Transverse colon (tissue), 4 donors: ENCODE measurements around the gene ZNF33B.

Experiments
- POLR2AphosphoS5 ChIP-seq, 3 donors: sonication (generic); formaldehyde crosslinking; IDR thresholded peaks; one replicate each; pipeline ENCODE4 v1.6.1; 2016; ENCODE audit warnings: antibody characterized with exemption in 3 of 3
- TF ChIP-seq, protein P1 (sequence below), 5 experiments: fragments of 200-600 bp in 3 of 5; fragments of 450-650 bp in 2 of 5; sonication (generic) in 3 of 5; IDR thresholded peaks; 1 replicate in 2 of 5; 2 replicates in 3 of 5; pipeline ENCODE4 v1.5.1; 2016 to 2017; ENCODE audit warnings: antibody characterized with exemption in 5 of 5, inconsistent platforms in 3 of 5, mild to moderate bottlenecking in 2 of 5, moderate library complexity in 1 of 5

- TF ChIP-seq, protein P1, sequence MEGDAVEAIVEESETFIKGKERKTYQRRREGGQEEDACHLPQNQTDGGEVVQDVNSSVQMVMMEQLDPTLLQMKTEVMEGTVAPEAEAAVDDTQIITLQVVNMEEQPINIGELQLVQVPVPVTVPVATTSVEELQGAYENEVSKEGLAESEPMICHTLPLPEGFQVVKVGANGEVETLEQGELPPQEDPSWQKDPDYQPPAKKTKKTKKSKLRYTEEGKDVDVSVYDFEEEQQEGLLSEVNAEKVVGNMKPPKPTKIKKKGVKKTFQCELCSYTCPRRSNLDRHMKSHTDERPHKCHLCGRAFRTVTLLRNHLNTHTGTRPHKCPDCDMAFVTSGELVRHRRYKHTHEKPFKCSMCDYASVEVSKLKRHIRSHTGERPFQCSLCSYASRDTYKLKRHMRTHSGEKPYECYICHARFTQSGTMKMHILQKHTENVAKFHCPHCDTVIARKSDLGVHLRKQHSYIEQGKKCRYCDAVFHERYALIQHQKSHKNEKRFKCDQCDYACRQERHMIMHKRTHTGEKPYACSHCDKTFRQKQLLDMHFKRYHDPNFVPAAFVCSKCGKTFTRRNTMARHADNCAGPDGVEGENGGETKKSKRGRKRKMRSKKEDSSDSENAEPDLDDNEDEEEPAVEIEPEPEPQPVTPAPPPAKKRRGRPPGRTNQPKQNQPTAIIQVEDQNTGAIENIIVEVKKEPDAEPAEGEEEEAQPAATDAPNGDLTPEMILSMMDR (IDR thresholded peaks at IDR 0.05), result no peak
- TF ChIP-seq POLR2AphosphoS5 (IDR thresholded peaks at IDR 0.05), result no peak
Measured at GRCh38 chr10:42549851-42550250, 88.5 kb downstream of the ZNF33B start.
